ENCODE results near the gene DGAT2.
"Not testable (repeated sequence)": the region's sequence is repeated elsewhere in the genome, so short reads cannot be mapped to it uniquely, and the experiment has no call there.

DGAT2 gene

DNA sequence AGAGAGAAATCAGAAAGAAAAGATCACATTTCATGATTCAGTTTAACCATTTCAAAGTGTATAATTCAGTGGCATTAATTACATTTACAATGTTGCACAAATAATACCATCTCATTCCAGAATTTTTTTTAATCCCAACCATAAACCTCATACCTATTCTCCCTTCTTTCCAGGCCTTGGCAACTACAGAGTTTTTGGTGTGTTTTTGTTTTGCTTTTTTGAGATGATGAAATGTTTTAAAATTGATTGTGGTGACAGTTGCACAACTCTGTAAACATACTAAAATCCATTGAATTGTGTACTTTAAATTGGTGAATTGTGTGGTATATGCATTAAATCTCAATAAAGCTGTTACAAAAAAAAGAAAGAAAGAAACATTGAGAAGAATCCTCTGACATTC is 13.6 kb upstream of the DGAT2 start:
- DNase-seq: not testable (repeated sequence)

DNA sequence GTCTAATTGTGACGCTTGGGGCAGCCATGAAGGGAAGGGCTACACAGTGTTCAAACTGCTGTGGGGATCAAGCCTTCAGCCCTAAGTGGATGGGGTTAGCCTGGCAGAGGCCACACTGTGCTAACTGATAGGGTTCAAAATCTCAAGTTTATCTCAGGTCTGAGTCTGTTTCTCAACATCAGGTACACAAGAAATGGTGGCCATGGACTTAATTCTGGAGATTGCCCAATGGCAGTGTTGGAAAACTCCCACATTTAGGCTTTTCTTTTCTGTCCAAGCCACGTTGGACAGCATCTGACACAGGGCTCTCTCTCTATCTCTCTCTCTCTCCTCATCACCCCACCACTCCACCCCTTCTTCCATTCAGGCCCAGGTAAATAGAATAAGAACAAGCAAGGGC is 10.9 kb upstream of the DGAT2 start:
- no peak for DNase-seq

DNA sequence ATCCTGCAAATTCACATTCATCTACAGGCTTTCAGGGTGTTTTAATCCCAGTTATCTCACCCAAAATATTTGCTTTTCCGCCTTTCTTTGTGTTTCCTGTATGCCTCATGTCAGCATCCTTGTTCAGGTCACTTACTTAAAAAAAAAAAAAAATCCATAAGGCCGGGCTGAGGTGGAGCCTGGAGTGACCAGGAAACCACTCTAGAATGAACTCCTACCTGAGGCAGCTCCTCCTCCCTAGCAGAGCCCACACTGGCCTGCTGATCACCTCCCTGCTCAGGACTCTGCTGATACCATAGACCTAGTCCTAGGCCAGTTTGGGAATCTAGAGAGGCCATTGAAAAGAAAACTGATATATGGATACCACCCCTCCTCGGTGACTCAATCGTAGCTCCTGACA is 8.7 kb upstream of the DGAT2 start:
- DNase-seq: no peak

DNA sequence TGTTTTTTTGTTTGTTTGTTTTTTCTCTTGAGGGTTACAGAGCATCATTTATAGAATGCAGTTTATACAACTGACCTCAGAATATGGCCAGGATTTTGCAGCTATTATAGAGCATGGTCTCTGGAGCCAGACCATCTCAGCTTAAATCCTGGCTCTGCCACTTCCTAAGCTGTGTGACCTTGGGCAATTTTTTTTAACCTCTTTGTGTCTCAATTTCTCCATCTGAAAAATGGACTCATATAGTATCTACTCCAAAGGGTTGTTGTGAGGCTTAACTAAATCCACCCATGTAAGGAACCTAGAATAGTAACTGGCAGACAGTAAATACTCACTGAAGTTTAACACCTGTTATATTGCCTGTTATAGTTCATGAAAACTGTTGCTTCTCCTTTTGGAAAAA is 8.3 kb upstream of the DGAT2 start:
- no peak for DNase-seq

DNA sequence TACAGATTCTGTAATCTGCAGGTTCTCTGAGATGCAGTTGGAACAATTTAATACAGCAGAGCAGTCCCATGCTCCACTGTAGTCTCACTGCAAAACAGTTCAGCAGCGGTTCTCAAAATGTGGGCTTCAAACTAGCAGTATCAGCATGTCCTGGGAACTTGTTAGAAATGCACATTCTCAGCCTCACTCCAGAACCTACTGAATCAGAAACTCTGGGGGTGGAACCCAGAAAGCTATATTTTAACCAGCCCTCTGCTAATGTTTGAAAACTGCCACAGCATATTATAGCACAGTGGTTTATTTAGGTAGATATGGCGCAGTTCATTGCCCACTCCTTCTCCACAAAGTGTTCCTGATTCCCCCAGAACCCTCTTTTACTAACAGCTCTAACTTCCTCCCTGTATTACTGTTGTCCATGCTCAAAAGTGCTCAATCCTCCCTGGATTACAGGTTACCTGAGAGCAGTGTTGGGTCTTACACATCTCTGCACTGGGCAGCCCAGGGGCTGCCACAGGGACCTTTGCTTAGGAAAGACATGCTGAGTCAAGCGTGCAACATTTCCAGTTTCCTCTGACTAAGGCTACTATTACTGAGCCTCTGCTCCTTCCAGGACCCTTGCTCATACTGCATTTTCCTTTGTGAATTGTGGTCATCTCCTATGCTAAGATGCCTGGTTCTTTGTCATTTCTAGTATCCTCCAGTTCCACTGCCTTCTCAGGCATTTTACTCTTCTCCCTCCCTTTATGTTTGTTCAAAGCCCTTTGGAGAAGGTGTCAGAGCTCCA is 7.7 kb upstream of the DGAT2 start:
- no peak for DNase-seq

DNA sequence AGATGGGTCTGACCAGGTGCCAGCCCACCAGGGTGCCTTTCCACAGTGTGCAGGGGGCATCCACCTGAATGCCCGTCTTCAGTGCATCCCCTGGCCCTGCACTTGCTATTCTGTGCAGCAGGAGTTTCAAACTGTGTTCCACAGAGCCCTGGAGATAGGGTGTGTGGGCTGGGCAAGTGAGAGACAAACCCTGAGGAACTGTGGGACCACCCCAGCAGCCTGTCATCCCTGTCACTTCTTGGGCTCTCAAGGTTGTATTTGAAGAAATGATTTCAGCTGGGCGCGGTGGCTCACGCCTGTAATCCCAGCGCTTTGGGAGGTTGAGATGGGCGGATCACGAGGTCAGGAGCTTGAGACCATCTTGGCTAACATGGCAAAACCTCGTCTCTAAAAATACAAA is 6.4 kb upstream of the DGAT2 start:
- no peak for DNase-seq

DNA sequence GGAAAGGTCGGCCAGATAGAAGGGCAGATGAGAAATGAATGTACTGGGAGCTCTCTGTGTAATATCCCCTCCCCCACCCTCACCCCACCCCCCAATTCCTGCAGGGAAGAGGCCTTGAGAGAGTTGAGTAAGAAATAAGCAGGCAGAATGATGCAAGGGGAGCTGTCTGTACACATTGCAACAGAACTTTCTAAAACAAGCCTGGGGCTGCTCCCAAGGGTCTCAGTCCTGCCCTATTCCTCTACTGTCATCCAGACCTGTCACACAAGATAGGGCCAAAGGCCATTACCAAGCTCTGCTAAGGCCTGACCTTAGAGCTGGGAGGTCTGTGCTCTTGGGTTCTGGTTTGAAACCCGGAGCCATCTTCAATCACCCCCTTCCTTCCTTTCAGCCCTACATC is 5.7 kb upstream of the DGAT2 start:
- no peak for DNase-seq

DNA sequence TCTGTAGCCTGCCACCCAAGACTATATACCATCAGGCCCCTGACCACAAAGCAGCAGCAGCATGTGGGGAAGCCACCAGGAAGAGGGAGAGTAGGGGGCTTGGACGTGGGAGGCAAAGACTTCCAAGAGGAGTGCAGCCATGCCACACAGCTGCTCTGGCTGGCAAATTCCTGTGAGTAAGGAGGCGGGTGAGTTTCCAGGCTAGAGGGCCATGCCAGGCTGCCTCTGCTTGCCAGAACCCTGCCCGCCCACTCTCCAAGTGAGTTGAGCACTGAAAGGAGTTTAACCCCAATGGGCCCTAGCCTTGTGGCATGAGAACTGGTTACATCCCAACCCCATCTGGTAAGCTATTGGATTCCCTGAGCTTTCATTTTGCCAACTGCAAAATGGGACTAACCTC is 4.7 kb upstream of the DGAT2 start:
- DNase-seq: no peak

DNA sequence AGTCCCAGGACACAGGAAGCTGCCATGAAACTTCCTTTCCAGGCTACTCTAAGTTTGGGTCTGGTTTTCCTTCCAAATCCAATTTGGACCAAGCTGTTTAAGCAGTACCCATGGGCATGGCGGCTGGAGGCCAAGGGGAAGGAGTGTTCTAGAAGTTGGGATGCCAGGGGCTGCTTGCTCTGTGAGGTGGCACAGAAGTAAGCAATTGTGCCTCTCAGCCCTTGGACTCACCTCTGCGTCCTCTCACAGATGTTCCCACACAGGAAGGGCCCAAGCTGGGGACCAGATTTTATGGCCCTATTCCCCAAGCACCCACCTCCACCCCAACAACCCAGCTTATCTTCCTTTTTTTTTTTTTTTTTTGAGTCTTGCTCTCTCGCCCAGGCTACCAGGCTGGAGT is 3.5 kb upstream of the DGAT2 start:
- no peak for DNase-seq

DNA sequence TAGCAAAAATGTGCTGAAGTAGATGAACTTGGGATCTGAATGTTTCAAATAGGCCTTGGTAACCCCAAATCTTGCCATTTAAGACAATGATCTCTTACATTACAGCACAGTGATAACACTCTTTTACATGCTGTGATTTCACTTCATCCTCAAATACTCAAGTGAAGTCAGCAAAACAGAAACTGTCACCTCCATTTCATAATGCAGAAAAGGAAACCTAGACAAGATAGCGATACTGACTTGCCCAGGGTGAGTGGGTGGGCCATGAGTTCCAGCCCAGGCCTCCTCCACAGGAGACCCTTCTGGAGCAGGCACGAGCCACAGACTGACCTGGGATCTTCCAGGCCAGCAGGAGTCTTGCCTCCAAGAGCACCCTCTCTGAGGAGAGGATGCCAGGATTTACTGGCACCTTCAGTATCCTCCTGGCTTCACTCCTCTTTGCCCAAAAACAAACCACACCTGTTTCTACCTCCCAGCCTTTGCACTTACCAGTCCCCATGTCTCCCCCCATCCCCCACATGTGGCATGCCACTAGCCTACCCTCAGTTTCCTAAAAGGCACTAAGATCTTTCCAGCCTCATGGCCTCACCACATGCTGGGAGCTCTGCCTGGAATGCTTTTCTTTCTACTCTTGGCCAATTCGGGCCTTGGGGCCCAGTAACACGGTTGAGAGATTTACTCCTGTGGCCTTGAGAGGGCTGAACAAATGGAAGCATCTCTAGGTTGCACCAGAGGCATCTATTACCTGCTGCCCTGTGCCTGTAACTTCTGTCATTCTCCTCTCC is 1.9 kb upstream of the DGAT2 start:
- no peak for DNase-seq

DNA sequence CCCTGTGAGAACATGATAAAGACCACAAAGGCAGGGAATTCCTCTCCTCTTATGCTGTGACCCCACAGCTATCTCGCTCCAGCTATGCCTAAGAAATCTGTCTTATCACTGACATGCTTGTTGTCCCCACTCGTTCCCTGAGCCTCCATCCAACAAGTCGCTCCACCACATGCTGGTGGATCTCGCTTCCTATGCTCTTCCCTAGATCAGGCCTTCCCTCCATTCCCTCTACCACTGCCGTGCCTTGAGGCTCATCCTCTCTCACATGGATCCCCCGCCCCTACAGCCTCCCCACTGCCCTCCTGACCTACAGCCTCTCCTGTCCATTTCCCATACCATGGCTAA is 1.4 kb upstream of the DGAT2 start:
- DNase-seq: no peak

DNA sequence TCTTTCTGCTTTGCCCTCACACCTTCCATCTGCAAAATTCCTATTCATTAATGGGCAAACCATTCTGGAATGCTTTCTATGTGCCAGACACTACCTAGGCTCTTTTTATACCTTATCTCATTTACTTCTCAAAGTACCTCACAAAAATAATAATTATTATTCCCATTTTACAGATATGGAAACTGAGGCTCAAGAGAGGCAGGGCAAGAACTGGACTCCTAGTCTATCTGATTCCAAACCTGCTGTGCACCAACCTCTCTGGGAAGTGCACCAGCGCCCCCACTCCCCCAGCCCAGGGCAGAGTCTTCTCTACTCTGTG is 826 bp upstream of the DGAT2 start:
- no peak for DNase-seq

DNA sequence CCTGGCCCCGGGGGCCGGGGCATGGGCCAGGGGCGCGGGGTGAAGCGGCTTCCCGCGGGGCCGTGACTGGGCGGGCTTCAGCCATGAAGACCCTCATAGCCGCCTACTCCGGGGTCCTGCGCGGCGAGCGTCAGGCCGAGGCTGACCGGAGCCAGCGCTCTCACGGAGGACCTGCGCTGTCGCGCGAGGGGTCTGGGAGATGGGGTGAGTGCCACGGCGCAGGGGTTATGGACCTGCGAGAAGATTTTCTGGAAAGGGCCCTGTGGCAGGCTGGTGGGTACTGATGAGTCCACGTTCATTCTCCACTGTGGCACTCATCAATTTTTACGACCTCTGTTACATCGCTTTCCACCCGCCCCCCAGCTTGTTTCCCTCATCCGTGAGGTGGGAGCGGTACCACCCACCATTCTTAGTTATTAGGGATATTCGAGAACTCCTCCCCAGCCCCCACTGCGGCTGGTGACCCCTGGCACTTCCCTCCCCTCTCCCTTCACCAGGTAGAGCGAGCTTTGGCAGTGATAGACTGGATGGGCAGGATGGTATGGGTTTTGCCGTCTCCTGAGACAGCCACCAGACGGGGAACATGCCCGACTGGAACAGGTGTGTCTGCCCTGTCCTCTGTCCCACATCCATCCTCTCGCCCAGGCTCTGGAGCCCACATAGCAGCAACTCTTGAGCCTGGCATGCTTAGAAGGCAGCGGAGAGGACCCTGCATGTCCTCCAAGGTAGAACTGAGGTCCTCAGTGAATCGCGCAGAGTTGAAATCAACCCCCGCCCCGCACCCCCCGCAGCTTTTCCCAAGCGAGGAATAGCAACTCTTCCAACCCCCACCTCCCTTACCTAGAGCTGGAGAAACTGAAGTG is 562 bp downstream of the DGAT2 start:
- no peak for DNase-seq

DNA sequence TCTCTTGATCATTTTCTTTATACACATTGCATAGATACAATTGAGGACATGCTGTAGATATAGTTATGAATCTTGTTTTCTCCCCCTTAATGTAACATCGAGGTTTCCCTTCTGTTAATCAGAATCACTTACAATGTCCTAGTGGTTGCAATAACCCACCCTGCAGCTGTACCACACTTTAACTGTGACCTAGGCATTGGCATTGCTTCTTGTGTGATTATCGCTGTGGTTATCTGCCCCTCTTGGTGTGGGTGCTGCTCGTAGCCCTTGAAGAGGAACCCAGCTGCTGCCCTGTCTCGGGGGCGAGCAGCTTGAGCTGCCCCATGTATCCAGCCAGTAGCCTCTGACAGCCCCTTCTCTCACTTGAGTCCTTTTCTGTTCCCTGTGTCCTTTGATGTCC is 1.5 kb downstream of the DGAT2 start:
- DNase-seq: no peak

DNA sequence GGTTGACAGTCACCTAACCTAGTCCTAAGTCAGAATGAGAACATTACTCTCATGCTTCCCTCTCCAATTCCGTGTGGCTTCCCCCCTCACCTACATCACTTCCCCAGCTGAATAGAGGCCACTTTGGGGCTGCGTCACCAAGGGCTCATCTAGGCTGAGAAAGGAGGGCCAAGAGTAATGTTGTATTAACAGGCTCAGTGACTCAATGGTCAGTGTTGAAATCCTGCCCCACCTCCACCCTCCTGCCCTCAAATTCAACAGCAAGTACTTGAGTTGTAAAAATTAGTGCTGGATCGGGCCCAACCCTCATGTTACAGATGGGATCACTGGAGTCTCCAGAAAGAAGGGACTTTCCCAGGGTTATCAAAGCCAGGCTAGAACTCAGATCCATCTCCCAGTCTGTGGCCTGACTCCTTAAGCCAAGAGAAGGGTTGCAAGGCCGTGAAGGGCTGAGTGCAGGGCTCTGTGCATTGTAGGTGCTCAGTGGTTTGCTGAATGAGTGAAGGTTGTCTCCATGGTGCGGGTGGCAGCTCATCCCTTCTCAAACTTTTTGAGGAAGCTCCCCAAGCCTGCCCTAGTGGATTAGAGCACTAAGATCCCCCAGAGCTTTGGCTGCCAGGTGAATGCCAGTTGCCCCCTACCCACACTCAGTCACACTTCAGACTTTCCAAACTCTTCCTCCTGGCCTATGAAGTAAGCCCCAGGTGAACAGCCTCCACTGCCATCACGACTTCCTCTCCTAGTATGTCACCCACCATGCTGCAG is 3.2 kb downstream of the DGAT2 start:
- DNase-seq: no peak

DNA sequence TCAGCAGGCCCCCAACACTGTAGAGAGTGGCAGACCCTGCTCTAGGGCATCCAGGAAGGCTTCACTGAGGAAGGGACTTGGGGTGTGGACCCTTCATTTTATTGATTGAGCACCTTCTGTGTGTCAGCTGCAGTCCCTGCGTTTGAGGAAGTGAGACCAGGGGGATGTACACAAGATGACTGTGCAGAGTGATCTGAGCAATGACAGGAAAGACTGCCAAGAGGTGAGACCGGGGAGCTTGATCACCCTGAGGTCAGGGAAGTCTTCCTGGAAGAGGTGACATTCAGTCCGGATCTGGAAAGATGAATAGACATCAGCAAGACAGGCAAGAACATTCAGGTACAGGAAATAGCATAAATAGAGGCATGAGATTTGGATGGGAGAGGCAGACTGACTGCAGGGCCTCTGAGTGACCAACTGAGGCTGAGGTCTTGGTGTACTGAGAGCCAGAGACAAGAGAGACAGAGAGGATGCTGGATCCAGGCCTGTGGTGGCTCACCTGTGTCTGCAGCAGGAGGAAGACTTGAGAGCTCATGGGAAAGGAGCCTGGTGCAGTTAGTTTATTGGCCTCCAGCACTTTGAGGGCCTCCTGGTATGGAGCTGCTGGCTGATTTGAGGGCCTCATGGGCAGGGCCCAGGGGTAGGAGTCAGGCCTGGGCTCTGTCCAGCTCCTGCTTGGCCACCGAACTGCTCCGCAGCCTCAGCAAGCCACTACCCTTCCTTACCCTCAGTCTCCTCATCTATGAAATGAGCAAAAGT is 5.2 kb downstream of the DGAT2 start:
- DNase-seq: no peak

DNA sequence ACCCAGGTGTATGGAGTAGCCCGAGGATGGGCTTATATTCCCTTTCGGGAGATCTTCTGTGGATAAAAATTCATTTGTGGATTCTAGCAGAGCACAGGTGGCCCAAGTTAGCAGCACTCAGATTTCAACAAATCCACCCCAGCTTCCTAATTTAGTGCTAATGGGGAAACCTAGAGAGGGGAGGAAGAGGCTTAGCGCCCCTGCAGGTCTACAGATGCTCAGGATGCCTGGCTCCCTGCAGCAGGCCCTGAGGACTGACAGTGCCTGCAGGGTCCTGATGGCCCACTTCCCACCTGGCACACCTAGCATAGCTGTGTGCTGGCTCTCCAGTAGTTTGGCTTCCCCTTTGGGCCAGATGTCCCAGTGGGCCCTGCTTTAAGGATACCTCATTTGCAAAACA is 6.5 kb downstream of the DGAT2 start:
- DNase-seq: no peak

DNA sequence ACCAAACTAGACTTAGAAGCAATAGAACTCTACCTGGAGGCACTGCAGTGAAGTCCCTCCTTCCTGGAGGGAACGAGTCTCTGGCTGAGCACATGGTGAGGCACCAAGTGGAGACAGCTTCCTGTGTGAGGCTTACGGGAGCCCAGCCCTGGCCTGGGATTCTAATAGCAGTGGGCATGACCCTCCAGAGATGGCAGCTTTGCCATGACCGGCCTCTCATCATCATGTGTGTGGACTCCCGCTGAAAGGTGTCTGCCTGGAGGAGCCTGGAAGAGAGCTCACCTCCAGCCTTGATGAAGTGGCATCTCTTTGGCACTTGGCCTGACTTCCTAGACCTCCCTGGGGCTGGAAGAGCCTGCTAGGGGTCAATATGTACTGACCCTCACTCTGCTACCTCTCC is 8.0 kb downstream of the DGAT2 start:
- DNase-seq: no peak

DNA sequence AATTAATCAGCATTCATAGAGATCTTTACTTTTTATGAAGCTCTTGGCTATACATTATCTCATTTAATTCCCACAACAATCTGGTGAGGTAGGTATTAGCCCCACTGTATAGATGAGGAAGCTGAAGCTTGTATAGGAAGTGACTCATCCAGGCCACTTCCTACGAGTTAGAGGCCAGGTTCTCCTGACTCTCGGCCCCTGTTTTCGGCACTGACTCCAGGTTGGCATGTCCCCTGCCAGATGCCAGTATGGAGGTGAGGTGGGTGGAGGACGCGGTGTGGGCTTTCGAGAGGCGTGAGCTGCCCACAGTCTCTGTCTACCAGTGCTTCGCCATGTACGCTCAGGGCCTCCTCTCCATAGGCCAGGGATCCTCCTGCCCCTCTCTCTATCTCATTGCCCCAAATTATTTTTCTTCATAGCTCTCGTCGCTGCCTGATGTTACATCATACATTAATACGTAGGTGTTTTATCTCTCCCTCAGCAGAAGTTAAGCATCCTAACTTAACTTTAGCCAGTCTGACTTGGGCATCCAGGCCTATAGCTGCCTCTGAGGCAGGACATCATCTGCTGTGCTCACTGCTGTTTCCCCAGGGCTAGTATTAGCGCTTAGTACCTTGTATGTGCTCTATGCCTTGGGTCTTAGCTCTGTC is 9.0 kb downstream of the DGAT2 start:
- no peak for DNase-seq

DNA sequence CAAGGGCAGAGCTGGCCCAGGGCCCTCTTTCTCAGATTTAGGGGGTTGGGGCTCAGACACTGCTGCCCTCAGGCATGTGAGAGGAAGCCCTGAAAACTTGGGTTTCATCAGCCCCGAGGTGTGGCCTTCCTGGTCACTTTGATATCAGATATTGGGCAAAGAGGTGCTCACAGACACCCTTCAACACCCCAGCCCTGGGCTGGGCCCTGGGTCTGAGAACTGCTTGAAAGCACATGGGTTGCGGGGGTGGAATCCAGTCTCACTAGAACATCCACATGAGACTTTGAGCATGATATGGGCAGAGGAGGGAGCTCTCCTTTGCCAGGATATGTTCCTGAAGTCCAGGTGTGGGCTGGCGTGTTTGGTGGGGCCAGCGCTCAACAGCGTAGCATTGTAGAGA is 10.4 kb downstream of the DGAT2 start:
- DNase-seq: no peak

DNA sequence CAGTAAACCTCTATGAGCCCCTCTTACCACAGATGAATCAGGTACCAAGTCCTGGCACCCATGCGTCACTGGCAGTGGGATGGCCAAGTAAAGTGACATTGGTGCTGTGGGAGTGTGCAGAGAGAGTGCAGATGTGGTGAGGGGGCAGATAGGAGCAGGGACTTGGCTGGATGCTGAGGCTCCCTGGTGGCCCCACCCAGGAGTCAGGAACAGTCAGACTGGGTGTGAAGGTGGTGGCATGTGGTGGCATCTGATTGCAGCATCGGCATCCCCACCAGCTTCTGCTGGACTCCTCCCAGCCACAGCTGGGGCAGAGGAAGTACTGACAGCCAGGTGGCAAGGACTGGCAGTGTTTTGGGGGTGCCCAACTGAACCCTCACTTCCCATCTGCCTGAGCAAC is 11.4 kb downstream of the DGAT2 start:
- no peak for DNase-seq

DNA sequence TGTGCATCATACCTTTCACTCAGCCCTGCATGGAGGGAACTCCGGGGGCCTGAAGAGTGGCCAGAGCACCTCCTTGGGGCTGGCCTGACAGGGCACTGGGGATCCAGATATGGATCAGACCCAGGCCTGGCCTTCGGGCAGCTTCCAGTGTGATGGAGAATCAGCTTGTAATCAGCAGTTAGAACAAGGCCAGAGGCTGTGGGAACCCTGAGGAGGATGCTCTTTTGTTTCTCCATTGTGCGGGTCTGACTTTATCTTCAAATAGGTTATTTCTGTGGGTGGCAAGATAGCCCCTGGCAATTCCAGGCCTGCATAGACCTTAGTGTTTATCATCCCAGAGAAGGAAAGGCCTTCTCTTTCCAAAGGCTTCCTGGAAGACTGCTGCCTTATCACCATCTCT is 12.3 kb downstream of the DGAT2 start:
- DNase-seq: no peak

Measured in DMS 273 treated with DMSO at 0.1 percent for 48 hours (cell line).